H9 (cell line): ENCODE results near the gene CST6. TPM values are rescaled to one million over a fixed set of nuclear protein-coding genes. Genes with fewer than 3 reads are reported as not detected.

Experiments
- DNase-seq: peaks from one replicate; pipeline ENCODE4 v3.0.0-alpha.2; 2017
- H2AFZ ChIP-seq: one replicate; pipeline ENCODE4 v1.6.1; 2013; ENCODE audit warnings: mild to moderate bottlenecking, low read length, control low read depth, moderate library complexity
- H2AK5ac ChIP-seq: 2 replicates; pipeline ENCODE4 v1.6.1; 2013; ENCODE audit warnings: low read length, control low read depth, mixed read lengths; ENCODE audit not compliant: insufficient read length
- H2BK120ac ChIP-seq: one replicate; pipeline ENCODE4 v1.6.1; 2013; ENCODE audit warnings: low read depth, mild to moderate bottlenecking, low read length, control low read depth, inconsistent platforms; ENCODE audit not compliant: poor library complexity, severe bottlenecking
- H2BK12ac ChIP-seq: 2 replicates; pipeline ENCODE4 v1.6.1; 2013; ENCODE audit warnings: low read length, control low read depth, mixed read lengths, low read depth; ENCODE audit not compliant: insufficient read length
- H2BK15ac ChIP-seq: 2 replicates; pipeline ENCODE4 v1.6.1; 2013; ENCODE audit warnings: low read depth, low read length, control low read depth
- H2BK20ac ChIP-seq: one replicate; pipeline ENCODE4 v1.6.1; 2013; ENCODE audit warnings: low read depth, mild to moderate bottlenecking, low read length, control low read depth, inconsistent platforms; ENCODE audit not compliant: poor library complexity, severe bottlenecking
- H2BK5ac ChIP-seq: 2 replicates; pipeline ENCODE4 v1.6.1; 2013; ENCODE audit warnings: low read length, control low read depth, mixed read lengths; ENCODE audit not compliant: insufficient read length
- H3K14ac ChIP-seq: 2 replicates; pipeline ENCODE4 v1.6.1; 2013; ENCODE audit warnings: low read length, control low read depth; ENCODE audit not compliant: insufficient read depth
- H3K18ac ChIP-seq: 2 replicates; pipeline ENCODE4 v1.6.1; 2013; ENCODE audit warnings: low read depth, mild to moderate bottlenecking, mixed read lengths, low read length, control low read depth; ENCODE audit not compliant: insufficient read length
- H3K23ac ChIP-seq: 2 replicates; pipeline ENCODE4 v1.6.1; 2013; ENCODE audit warnings: low read length, control low read depth, mixed read lengths, low read depth; ENCODE audit not compliant: insufficient read length
- H3K23me2 ChIP-seq: 2 replicates; pipeline ENCODE4 v1.6.1; 2013; ENCODE audit warnings: low read depth, mild to moderate bottlenecking, mixed read lengths, low read length, control low read depth; ENCODE audit not compliant: insufficient read length, poor library complexity, severe bottlenecking
- H3K27ac ChIP-seq: 2 replicates; pipeline ENCODE4 v1.5.1; 2013; ENCODE audit warnings: low read length, control low read depth, mixed read lengths, low read depth; ENCODE audit not compliant: insufficient read length
- H3K27me3 ChIP-seq: 2 replicates; pipeline ENCODE4 v1.6.1; 2013; ENCODE audit warnings: low read length, control low read depth, inconsistent platforms; ENCODE audit not compliant: insufficient read depth
- H3K4ac ChIP-seq: 2 replicates; pipeline ENCODE4 v1.6.1; 2013; ENCODE audit warnings: low read depth, mild to moderate bottlenecking, control low read depth, inconsistent platforms, low read length, moderate library complexity
- H3K4me1 ChIP-seq: 2 replicates; pipeline ENCODE4 v1.6.1; 2013; ENCODE audit warnings: low read length, control low read depth, inconsistent platforms; ENCODE audit not compliant: insufficient read depth
- H3K4me2 ChIP-seq: 2 replicates; pipeline ENCODE4 v1.6.1; 2013; ENCODE audit warnings: low read length, control low read depth, mixed read lengths; ENCODE audit not compliant: insufficient read length, insufficient read depth
- H3K56ac ChIP-seq: 2 replicates; pipeline ENCODE4 v1.6.1; 2013; ENCODE audit warnings: low read depth, mild to moderate bottlenecking, mixed read lengths, low read length, control low read depth; ENCODE audit not compliant: insufficient read length
- H3K79me1 ChIP-seq: 2 replicates; pipeline ENCODE4 v1.6.1; 2013; ENCODE audit warnings: low read depth, mild to moderate bottlenecking, moderate library complexity, low read length, control low read depth, inconsistent platforms; ENCODE audit not compliant: insufficient read depth, poor library complexity, severe bottlenecking
- H3K79me2 ChIP-seq: 2 replicates; pipeline ENCODE4 v1.6.1; 2013; ENCODE audit warnings: low read length, control low read depth, inconsistent platforms; ENCODE audit not compliant: insufficient read depth
- H3K9ac ChIP-seq: 2 replicates; pipeline ENCODE4 v1.6.1; 2013; ENCODE audit warnings: low read length, control low read depth, mixed read lengths; ENCODE audit not compliant: insufficient read length; ENCODE audit errors: extremely low read depth
- H3K9me3 ChIP-seq: one replicate; pipeline ENCODE4 v1.6.1; 2013; ENCODE audit warnings: low read depth, low read length, inconsistent platforms; ENCODE audit not compliant: control insufficient read depth
- H3T11ph ChIP-seq: one replicate; pipeline ENCODE4 v1.6.1; 2013; ENCODE audit warnings: mild to moderate bottlenecking, low read length, control low read depth, inconsistent platforms
- H4K20me1 ChIP-seq: one replicate; pipeline ENCODE4 v1.6.1; 2013; ENCODE audit not compliant: control insufficient read depth, insufficient read length, insufficient read depth
- H4K5ac ChIP-seq: 2 replicates; pipeline ENCODE4 v1.6.1; 2013; ENCODE audit warnings: low read depth, mild to moderate bottlenecking, mixed read lengths, low read length, control low read depth; ENCODE audit not compliant: insufficient read length
- H4K8ac ChIP-seq: replicated peaks from 2 replicates; pipeline ENCODE4 v1.6.1; 2013; ENCODE audit warnings: low read length, control low read depth, mixed read lengths, low read depth; ENCODE audit not compliant: insufficient read length
- H4K91ac ChIP-seq: 2 replicates; pipeline ENCODE4 v1.6.1; 2013; ENCODE audit warnings: low read depth, mild to moderate bottlenecking, moderate library complexity, mixed read lengths, low read length, control low read depth; ENCODE audit not compliant: insufficient read length
- H3K27ac Mint-ChIP-seq, 3 experiments: 2 replicates in 2 of 3; 3 replicates in 1 of 3; pipeline ENCODE4 v1.8.0; 2020 to 2021; ENCODE audit warnings: mixed read lengths in 3 of 3, mild to moderate bottlenecking in 1 of 3, moderate library complexity in 1 of 3
- H3K27me3 Mint-ChIP-seq: 2 replicates; pipeline ENCODE4 v1.8.0; 2021; ENCODE audit warnings: low read depth, mild to moderate bottlenecking, moderate library complexity, mixed read lengths
- H3K36me3 Mint-ChIP-seq, 3 experiments: 2 replicates in 2 of 3; 3 replicates in 1 of 3; pipeline ENCODE4 v1.8.0; 2020 to 2021; ENCODE audit warnings: low read depth in 3 of 3, mixed read lengths in 3 of 3; ENCODE audit not compliant: insufficient read depth in 1 of 3
- H3K4me1 Mint-ChIP-seq, 2 experiments: 2 replicates each; pipeline ENCODE4 v1.8.0; 2020; ENCODE audit warnings: mixed read lengths in 2 of 2
- H3K4me3 Mint-ChIP-seq, 2 experiments: 2 replicates in 1 of 2; 3 replicates in 1 of 2; pipeline ENCODE4 v1.8.0; 2020 to 2021; ENCODE audit warnings: mild to moderate bottlenecking in 2 of 2, mixed read lengths in 2 of 2, moderate library complexity in 1 of 2
- H3K9me3 Mint-ChIP-seq, 2 experiments: 2 replicates in 1 of 2; 3 replicates in 1 of 2; pipeline ENCODE4 v1.8.0; 2020; ENCODE audit warnings: mild to moderate bottlenecking in 2 of 2, mixed read lengths in 2 of 2, moderate library complexity in 1 of 2
- CTCF ChIP-seq: fragments of 200-600 bp; sonication (generic); conservative IDR thresholded peaks from 3 replicates; pipeline ENCODE4 v1.8.0; 2021; ENCODE audit warnings: antibody characterized with exemption, mild to moderate bottlenecking
- WGBS: extraction: QIAGEN DNeasy Blood & Tissue Kit; methylation state at CpG from one replicate; pipeline ENCODE4 v1.1.7; 2013; ENCODE audit warnings: missing lambda C conversion rate, low lambda C conversion rate, mixed read lengths; ENCODE audit not compliant: insufficient read length; ENCODE audit errors: extremely low coverage; 5-methylcytosine and 5-hydroxymethylcytosine counted together
- total RNA-seq: library from RNA; stranded (reverse); gene quantifications from 2 replicates; pipeline ENCODE4 v1.2.1, GENCODE V29; 2021

Gene CST6
- total RNA-seq, 1 experiment from 2014 or later = not detected

GRCh38 chr11:66048547-66049323 is 36.9 kb downstream of the CST6 start, which contains the start of gene GAL3ST3:
Gene GAL3ST3 (minus strand): TSS chr11:66049161. CDS start chr11:66045415, 3,746 bp downstream.
- H3K23ac ChIP-seq = no peak within 1 kb of the TSS
- H3K4me2 ChIP-seq = peak within 1 kb of the TSS; percentile 74
- Mint-ChIP-seq H3K4me1 (peaks cover 38 to 52% of the 10 kb centered on the region in 2 experiments), H3K27me3 (no peaks in the 10 kb centered on the region; the same call in 1 of the 2 replicates), H3K9me3 (no peaks in the 10 kb centered on the region), H3K27ac (peak within 1 kb of the TSS in 1 of 3 experiments; percentile 77; a peak in 2 of 7 replicates), H3K4me3 (peak within 1 kb of the TSS; percentile 84 to 94), H3K36me3 (peaks cover 13 to 26% (median 24%) of the 10 kb centered on the region in 3 experiments)
- peak; percentile 85 for DNase-seq
- H4K8ac ChIP-seq = no peak within 1 kb of the TSS
- no peak within 1 kb of the TSS for H2BK20ac ChIP-seq
- H2BK12ac ChIP-seq = no peak within 1 kb of the TSS
- no peak within 1 kb of the TSS for H2BK120ac ChIP-seq
- no peaks in the 10 kb centered on the region for H3K9me3 ChIP-seq
- H3K27ac ChIP-seq = no peak within 1 kb of the TSS
- no peak within 1 kb of the TSS for H2AFZ ChIP-seq
- peaks cover 15% of the 10 kb centered on the region for H3K23me2 ChIP-seq
- peaks cover 3% of the 10 kb centered on the region for H4K20me1 ChIP-seq
- no peak within 1 kb of the TSS for H3K18ac ChIP-seq
- H3K79me2 ChIP-seq = peaks cover 12% of the 10 kb centered on the region; the same call in 1 of the 2 replicates
- peaks cover 7% of the 10 kb centered on the region for H3K79me1 ChIP-seq
- peaks cover 6% of the 10 kb centered on the region; the same call in 1 of the 2 replicates for H3K4me1 ChIP-seq
- no CpG with 5 or more reads among the region's 39 CpGs for WGBS
- H3K9ac ChIP-seq = peak within 1 kb of the TSS; percentile 40
- no peak within 1 kb of the TSS for H3K4ac ChIP-seq
- H4K91ac ChIP-seq = no peak within 1 kb of the TSS
- H3T11ph ChIP-seq = no peak within 1 kb of the TSS
- no peak within 1 kb of the TSS for H3K56ac ChIP-seq
- H3K27me3 ChIP-seq = no peaks in the 10 kb centered on the region
- H3K14ac ChIP-seq = no peak within 1 kb of the TSS; the same call in 1 of the 2 replicates
- H4K5ac ChIP-seq = no peak within 1 kb of the TSS
- TF ChIP-seq CTCF = peak; percentile 14; the same call in 1 of the 3 replicates
- no peak within 1 kb of the TSS for H2BK5ac ChIP-seq
- no peak within 1 kb of the TSS for H2BK15ac ChIP-seq
- no peak within 1 kb of the TSS for H2AK5ac ChIP-seq
